HG03469 (cell line): ENCODE data around the gene CXCR2.
"Not testable (repeated sequence)": the region's sequence is repeated elsewhere in the genome, so short reads cannot be mapped to it uniquely, and the experiment has no call there.

Source experiments
- ATAC-seq: cut with Tn5 transposase; IDR thresholded peaks from one replicate; pipeline ENCODE4 v1.9.1; 2021; ENCODE audit warnings: mild to moderate bottlenecking, moderate library complexity, moderate number of reproducible peaks; ENCODE audit not compliant: unreplicated experiment

Gene CXCR2

DNA sequence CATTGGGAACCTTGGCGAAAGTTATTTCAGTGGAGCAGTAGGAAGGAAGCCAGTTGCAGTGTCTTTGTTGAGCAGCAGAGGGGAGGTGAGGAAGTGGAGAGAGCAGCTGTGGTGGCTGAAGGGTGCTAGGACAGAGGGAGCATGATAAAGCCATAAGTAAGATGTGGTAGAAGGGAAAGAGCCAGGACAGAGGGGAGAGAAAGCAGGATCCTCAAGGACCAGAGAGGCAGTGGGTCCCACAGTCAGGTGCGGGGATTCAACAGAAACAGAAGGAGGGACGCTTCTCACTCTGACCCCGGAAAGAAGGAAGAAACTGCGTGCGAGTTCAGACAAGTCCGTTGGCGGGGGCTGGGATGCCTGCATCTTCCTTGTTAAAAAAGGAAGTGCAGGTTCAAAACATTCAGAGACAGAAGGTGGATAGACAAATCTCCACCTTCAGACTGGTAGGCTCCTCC is at the start of gene CXCR2:
CXCR2 (plus strand) TSS at position 403 of the 455 bp plus-strand sequence. CDS start 8,774 bp downstream, outside the sequence.
- no peak for ATAC-seq

DNA sequence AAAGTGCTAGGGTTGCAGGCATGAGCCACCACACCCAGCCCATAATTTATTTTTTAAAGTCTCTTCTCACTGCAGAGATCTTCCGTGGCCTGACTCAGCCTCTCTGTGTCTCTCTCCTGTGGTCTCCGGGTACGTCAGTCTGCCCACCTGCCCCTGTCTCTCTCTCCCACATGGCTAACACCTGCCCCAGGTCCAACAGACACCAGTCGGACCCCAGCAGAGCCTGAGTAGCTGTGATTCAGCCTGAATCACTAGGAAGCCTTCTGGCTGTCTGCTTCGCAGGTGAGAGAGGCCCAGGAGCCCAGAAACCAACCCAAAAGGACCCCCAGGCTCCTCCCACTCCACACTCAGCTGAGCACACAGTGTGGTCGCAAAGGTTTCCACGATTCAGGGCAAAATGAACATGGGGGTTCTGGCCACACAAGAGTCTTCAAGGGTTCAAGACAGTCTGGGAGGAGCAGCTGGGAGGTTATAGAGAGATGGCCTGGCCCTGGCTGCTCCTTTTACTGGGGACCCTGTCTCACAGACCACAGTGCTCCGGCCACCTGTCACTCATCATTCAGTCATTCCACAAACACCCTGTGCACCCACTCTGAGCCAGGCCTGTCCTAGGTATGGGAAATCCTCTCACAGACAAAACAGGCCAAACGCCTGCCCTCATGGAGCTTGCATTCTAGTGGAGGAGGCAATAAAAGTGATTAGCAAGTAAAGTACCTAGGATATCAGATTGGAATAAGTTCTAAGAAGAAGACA is 48.2 kb upstream of the CXCR2 start:
- ATAC-seq, result no peak

DNA sequence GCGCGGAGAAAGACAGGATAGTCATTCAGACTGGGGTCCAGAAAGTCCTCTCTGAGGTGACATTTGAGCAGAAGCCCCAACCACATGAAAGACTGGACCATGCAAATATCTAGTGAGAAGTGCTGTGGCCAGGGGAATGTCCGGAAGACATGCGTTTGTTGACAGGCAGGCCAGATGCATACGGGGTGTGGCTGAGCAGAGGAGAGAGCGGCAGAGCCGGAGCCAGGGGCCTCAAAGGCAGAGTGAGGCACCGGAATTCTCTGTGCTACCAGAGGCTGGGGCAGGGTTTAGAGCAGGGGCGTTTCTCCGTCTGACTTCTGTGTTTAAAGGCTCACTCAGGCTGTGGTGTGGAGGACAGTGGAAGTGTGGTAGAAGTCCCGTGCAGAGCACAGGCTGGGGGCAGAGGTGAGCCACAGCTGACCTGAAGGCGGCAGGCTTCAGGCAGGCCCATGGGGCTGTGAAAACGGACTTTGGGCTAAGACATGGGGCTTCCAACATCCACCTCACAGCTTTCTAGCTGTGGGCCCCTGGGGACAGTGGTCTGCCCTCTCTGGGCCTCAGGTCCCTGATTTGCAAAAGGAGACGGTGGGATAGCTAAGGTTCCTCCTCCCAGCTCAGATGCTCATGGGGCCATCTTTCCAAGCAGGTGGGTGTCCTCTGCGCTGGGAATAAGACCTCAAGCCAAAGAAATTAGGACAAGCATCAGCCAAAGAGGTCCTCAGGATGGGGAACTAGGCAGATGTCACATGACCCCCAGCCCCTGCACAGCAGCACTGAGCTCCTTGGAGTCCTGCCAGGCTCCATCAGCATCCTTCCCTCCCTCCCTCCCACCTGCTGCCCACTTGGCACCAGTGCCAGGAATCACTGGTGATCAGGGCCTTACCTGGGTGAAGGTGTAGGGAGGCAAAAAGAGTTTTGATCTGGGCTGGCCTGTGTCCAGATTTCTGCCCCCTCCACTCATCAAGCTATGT is 45.6 kb upstream of the CXCR2 start:
- ATAC-seq, result no peak

DNA sequence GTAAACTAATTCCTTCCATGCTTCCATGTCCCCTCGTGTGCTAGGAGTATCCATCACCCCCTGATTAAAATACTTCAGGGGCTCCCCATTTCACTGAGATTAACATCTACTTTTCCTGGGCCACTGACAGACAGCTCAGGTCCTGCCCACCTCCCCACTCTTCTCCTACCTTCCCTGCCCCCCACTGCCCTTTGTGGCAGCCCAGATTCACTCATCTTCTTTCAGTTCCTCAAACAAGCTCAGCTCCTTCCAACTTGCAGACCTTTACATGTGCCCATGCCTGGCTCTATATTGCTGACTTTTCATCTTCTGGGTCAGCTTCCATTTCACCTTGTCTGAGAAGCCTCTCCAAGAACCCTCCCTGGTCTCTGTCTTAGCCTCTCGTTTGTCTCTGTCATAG is 44.8 kb upstream of the CXCR2 start:
- peak; percentile 90 for ATAC-seq

DNA sequence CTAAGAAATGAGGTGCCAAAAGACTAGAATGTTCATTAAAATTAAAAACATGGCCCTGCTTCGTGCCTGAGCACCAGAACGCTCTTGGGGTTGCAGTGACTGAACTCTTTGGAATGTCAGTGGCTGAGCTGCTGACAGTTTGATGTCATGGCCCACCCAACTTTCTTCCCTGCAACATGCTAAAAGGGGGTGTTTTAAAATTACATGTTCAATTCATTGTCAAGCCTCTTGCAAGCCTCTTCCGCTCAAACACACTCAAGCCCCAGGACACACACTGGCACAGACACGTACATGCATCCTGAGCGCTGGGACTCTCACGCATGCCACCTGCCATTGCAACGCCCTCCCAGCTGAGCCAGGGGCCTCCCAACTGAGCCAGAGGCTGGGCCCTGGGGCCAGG is 44.1 kb upstream of the CXCR2 start:
- no peak for ATAC-seq

DNA sequence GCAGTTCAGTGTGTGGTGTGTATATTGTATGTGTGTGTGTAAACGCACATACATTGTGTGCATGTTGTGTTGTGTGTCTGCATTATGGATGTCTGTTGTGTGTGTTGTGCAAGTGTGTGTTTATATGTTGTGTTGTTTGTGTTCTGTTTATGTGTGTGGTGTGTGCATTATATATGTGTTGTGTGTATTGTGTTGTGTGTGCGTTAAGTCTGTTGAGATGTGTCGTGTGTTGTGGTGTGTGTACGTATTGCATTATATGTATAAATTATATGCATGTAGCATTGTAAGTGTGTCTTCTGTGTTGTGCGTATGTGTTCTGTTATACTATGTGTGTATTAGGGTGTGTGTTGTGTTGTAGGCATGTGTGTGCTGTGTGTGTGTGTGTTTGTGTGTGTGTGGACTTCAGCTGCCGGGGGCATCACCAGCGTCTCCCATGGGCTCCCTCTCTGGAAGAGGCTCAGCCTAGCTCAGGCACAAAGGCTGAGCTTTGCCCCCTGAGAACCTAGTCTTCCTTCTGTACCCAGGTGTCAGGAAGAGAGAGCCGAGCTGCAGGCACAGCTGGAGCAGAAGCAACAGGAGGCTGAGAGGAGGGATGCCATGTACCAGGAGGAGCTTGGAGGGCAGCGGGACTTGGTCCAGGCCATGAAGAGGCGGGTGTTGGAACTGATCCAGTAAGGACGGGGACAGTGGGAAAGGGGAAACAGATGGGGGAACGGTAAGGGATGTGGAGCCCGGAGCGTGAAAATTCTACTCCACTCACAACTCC is 43.1 kb upstream of the CXCR2 start:
- ATAC-seq, result no peak

DNA sequence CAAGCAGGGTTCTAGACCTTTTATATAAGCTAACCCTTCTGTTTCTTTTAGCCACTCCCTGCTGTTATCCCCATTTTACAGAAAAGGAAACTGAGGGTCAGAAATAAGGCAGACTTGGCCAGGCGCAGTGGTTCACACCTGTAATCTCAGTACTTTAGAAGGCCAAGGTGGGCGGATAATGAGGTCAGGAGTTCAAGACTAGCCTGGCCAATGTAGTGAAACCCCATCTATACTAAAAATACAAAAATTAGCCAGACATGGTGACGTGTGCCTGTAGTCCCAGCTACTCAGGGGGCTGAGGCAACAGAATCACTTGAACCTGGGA is 42.5 kb upstream of the CXCR2 start:
- ATAC-seq, result no peak

DNA sequence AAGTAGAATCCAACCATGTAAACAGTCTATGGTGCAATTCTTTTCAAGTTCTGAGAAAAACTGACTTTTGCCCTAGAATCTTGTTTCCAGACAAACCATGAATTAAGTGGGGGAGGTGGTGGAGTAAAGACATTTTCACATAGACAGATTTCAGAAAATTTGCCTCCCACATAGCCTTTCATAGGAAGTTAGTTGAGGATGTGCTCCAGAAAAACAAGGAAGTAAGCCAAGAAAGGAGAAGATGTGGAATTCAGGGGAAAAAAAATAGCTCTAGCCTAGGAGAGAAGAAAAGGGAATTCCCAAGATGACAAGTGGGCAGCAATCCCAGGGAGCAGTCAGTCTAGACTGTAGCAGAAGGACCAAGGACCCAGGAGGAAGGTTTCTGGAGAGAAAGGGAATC is 39.4 kb upstream of the CXCR2 start:
- no peak for ATAC-seq

DNA sequence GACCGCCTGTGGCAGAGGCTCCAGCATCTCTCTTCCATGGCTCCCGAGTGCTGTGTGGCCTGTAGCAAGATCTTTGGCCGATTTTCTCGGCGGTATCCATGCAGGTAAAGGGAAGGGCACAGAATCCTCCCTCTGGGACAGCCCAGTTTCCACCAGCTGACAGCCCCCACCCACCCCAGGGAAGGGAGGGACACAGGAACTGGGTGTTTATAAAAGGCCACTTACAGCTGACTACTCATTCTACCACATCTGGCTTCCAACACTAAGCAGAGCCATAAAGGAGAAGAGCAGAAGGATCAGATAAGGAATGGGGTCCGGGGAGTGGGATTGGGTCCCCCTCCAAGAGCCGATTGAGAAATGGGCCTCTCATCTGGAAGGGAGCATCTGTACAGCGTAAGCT is 36.6 kb upstream of the CXCR2 start:
- no peak for ATAC-seq

DNA sequence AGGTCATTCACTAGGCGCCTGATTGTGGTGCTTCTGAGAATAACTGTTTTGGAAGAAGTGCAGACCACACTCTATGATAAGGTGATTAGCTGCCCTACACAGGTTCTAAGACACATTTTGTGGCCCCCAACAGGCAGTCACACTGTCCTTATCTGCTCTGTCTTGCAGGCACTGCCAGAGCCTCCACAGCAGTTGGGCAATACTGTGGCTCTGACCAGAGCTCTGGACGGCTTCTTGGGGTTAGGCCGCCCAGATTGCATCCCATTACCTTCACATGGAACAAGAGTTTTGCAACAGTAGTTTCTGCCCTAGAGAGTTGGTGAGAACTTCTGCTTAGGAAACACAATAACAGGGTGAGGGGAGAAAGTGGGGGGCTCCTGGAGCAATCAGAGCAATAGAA is 34.1 kb upstream of the CXCR2 start:
- no peak for ATAC-seq

DNA sequence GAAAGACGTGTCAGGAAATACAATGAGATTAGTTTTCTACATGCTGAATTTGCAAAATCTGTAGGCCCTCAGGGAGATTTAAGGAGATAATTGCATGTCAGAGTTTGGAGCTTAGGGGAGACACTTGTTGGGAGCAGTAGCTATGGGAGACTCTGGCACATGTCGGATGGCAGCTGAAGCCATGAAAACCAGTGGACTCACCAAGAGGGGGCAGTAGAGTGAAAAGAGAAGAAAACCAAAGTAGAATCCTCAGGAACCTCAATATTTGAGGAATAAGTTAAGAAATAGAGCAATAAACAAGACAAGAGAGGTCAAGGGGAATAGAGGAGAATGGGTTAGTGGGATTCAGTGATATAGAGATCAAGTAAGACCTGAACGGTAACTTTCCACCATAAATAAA is 31.9 kb upstream of the CXCR2 start:
- no peak for ATAC-seq

DNA sequence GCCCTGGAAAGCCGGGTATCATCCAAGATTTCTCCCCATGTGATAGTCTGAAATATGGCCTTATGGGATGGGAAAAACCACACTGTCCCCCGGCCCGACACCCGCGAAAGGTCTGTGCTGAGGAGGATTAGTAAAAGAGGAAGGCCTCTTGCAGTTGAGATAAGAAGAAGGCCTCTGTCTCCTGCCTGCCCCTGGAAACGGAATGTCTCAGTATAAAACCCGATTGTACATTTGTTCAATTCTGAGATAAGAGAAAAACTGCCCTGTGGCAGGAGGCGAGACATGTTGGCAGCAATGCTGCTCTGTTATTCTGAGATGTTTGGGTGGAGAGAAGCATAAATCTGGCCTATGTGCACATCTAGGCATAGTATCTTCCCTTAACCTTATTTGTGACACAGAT is 30.0 kb upstream of the CXCR2 start:
- no peak for ATAC-seq

DNA sequence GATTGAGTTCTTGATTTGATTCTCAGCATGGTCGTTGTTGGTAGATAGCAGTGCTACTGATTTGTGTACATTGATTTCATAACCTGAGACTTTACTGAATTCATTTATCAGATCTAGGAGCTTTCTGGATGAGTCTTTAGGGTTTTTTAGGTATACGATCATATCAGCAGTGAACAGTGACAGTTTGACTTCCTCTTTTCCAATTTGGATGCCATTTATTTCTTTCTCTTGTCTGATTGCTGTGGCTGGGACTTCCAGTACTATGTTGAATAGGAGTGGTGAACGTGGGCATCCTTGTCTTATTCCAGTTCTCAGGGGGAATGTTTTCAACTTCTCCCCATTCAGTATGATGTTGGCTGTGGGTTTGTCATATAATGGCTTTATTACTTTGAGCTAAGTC is 27.9 kb upstream of the CXCR2 start:
- no peak for ATAC-seq

DNA sequence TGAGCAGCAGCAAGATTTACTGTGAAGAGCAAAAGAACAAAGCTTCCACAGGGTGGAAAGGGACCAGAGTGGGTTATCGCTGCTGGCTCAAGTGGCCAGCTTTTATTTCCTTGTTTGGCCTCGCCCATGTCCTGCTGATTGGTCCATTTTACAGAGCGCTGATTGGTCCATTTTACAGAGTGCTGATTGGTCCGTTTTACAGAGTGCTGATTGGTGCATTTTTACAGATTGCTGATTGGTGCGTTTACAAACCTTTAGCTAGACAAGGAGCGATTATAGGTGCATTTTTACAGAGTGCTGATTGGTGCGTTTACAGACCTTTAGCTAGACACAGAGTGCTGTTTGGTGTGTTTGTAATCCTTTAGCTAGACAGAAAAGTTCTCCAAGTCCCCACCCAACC is 17.0 kb upstream of the CXCR2 start:
- not testable (repeated sequence) for ATAC-seq

DNA sequence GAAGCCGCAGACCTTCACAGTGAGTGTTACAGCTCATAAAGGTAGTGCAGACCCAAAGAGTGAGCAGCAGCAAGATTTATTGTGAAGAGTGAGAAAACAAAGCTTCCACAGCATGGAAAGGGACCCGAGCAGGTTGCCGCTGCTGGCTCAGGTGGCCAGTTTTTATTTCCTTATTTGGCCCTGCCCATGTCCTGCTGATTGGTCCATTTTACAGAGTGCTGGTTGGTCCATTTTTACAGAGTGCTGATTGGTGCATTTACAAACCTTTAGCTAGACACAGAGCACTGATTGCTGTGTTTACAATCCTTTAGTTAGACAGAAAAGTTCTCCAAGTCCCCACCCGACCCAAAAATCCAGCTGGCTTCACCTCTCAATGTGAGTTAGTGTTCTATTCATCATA is 4.0 kb upstream of the CXCR2 start:
- ATAC-seq, result not testable (repeated sequence)

DNA sequence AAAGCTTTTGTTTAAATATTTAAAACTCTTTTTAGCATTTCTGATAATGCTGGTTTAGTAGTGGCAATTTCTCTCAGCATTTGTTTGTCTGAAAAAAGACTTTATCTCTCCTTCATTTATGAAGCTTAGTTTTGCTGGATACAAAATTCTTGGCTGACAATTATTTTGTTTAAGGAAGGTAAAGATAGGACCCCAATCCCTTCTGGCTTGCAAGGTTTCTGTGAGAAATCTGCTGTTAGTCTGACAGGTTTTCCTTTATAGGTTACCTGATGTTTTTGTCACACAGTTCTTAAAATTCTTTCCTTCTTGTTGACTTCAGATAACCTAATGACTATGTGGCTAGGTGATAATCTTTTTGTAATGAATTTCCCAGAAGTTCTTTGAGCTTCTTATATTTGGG is 3.5 kb upstream of the CXCR2 start:
- ATAC-seq, result not testable (repeated sequence)

DNA sequence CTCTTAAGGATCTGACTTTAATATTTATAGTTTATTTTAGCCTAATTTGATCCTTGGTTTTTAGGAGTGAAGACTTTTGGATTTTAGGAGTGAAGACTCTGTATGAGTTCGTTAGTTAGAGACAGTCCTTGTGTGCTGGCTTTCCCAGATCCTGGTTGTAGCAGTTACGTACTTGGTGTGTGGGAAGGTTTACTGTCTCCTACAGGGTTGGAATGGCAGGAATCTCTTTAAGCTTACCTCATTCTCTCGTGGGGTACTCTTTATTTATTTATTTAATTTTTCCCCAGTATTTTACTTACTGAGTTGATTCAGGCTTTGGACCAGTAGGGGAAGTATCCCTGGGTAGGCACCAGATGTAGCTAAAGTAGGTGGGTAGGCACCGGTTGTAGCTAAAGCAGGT is 1.8 kb upstream of the CXCR2 start:
- ATAC-seq, result no peak

DNA sequence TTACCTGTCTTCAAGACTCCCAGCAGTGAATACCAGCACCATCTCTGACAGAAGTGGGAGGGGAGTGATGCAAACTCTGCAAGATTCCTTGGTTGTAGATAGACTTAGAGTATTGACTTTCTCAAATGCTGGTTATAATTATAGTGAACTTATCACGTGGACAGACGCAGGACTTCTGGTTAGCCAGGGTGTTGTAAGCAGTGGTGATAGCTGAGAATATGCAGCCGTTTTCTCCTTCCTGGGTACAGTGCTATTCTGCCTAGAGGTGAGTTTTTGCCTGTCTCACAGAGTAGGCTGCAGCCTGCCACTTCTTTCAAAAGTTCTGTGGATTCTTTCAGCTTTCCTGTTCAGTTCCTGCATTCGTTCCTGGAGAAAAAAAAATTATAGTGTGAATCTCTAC is 733 bp upstream of the CXCR2 start:
- ATAC-seq, result no peak

DNA sequence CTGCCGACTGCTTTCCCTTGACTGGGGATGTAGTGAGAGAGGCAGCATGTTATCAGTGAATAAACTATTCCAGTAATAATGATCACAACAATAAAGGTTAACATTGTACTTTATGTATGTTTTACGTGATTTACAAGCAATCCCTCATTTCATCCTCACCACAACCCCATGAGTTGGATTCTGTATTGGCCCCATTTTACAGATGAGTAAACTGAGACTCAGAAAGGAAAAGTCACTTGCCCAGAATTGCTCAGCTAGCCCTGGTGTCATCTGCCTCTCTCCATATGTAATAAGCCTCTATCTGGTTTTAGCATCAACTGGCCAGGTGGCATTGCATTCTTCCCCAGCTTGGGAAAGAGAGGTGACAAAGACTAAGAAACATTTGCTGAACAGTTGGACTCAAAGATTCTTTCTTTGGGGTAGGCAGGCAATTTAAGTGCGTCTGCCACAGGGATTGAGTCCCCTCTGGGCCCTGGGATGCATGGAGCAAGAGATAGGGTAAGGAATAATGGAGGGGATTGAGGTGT is 2.2 kb downstream of the CXCR2 start:
- no peak for ATAC-seq

DNA sequence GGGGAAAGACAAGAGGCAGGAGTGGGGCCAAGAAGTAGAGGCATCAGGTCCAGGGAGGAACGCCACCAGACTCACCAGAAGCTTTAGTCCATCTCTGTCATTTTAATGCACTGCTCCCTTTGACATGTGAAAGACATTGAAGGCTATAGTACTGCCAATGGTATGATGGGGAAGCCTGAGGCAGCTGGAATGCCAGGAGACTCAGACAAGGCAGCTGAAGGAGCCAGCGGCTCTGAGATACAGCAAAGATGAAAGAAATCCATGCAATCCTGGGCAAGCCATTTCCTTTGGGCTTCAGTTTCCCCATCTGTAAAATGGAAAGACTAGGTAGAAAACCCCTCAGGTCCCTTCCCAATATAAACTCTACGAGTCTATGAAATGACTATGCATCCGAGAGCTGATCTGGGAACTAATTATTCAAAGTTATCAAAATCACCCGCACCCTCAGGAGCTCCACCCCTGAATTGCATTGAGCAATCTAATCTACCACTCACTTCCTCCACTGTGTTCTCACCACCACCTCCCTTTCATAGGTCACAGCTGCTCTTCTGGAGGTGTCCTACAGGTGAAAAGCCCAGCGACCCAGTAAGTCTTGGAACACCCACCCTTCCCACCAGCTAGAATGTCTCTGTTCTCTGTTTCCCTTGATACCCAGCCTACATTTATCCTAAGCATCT is 3.1 kb downstream of the CXCR2 start:
- ATAC-seq, result no peak
